Osteoblast (primary cell): ENCODE data around the gene UBR3. TPM values are rescaled to one million over a fixed set of nuclear protein-coding genes. Genes with fewer than 3 reads are reported as not detected.

Experiments used
- DNase-seq: peaks from one replicate; pipeline ENCODE4 v3.0.0; 2011; ENCODE audit warnings: low spot score, mixed read lengths; ENCODE audit not compliant: insufficient read length; ENCODE audit errors: missing footprints
- H2AFZ ChIP-seq: 2 replicates; pipeline ENCODE4 v1.6.0; 2011; ENCODE audit warnings: mild to moderate bottlenecking, low read length
- H3K27ac ChIP-seq: 2 replicates; pipeline ENCODE4 v1.5.1; 2011; ENCODE audit warnings: mild to moderate bottlenecking, low read depth, low read length, moderate library complexity
- H3K27me3 ChIP-seq: 2 replicates; pipeline ENCODE4 v1.6.0; 2012; ENCODE audit warnings: mild to moderate bottlenecking, control low read depth, inconsistent platforms, low read length, moderate library complexity; ENCODE audit not compliant: insufficient read depth
- H3K36me3 ChIP-seq: 2 replicates; pipeline ENCODE4 v1.5.1; 2011; ENCODE audit warnings: mild to moderate bottlenecking, low read length, control low read depth, moderate library complexity; ENCODE audit not compliant: insufficient read depth
- H3K4me1 ChIP-seq: 2 replicates; pipeline ENCODE4 v1.5.1; 2011; ENCODE audit warnings: mild to moderate bottlenecking, low read length, control low read depth, moderate library complexity; ENCODE audit not compliant: insufficient read depth
- H3K4me2 ChIP-seq: 2 replicates; pipeline ENCODE4 v1.6.0; 2011; ENCODE audit warnings: mild to moderate bottlenecking, low read length; ENCODE audit not compliant: insufficient read depth
- H3K4me3 ChIP-seq: fragments of 200-600 bp; sonication (generic); 3 replicates; pipeline ENCODE4 v1.5.1; 2012; ENCODE audit warnings: mild to moderate bottlenecking, low read length, inconsistent platforms; ENCODE audit not compliant: insufficient read depth
- H3K79me2 ChIP-seq: 2 replicates; pipeline ENCODE4 v1.6.0; 2012; ENCODE audit warnings: mild to moderate bottlenecking, low read length, control low read depth, inconsistent platforms; ENCODE audit not compliant: insufficient read depth
- H3K9me3 ChIP-seq: 2 replicates; pipeline ENCODE4 v1.5.1; 2011; ENCODE audit warnings: low read depth, low read length, control low read depth
- H4K20me1 ChIP-seq: 2 replicates; pipeline ENCODE4 v1.6.0; 2012; ENCODE audit warnings: mild to moderate bottlenecking, low read length, control low read depth; ENCODE audit not compliant: insufficient read depth
- total RNA-seq: library from RNA; depleted of rRNA; stranded (reverse); fragments of >200 nt; gene quantifications from 2 replicates; pipeline ENCODE4 v1.2.3, GENCODE V29; 2012
- TF ChIP-seq, protein P1 (sequence below): IDR thresholded peaks from 2 replicates; pipeline ENCODE4 v1.5.1; 2011; ENCODE audit warnings: mild to moderate bottlenecking, low read depth, low read length, moderate library complexity; ENCODE audit errors: extremely low read depth

Gene UBR3
- total RNA-seq, 1 donor = 42.7 TPM

DNA sequence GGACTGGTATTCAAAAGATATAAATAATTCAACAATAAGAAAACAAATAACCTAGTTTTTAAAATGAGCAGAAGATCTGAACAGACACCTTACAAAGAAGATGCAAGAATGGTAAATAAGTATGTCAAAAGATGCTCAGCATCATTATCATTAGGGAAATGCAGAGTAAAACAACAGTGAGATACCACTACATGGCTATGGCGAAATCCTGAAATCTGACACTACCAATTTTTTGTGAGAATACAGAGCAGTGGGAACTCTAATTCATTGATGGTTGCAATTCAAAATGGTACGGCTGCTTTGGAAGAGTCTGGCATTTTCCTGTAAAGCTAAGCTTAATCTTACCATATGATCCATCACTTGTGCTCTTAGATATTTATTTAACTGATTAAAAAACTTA is 151.8 kb downstream of the UBR3 start:
- TF ChIP-seq, protein P1, sequence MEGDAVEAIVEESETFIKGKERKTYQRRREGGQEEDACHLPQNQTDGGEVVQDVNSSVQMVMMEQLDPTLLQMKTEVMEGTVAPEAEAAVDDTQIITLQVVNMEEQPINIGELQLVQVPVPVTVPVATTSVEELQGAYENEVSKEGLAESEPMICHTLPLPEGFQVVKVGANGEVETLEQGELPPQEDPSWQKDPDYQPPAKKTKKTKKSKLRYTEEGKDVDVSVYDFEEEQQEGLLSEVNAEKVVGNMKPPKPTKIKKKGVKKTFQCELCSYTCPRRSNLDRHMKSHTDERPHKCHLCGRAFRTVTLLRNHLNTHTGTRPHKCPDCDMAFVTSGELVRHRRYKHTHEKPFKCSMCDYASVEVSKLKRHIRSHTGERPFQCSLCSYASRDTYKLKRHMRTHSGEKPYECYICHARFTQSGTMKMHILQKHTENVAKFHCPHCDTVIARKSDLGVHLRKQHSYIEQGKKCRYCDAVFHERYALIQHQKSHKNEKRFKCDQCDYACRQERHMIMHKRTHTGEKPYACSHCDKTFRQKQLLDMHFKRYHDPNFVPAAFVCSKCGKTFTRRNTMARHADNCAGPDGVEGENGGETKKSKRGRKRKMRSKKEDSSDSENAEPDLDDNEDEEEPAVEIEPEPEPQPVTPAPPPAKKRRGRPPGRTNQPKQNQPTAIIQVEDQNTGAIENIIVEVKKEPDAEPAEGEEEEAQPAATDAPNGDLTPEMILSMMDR = no peak
- Histone ChIP-seq H3K36me3 (no peaks in the 10 kb centered on the region), H3K27ac (no peak overlapping the region), H3K4me1 (no peaks in the 10 kb centered on the region), H3K27me3 (no peaks in the 10 kb centered on the region), H3K4me2 (no peak overlapping the region), H2AFZ (no peak overlapping the region), H4K20me1 (peaks cover 2% of the 10 kb centered on the region), H3K4me3 (no peak overlapping the region), H3K79me2 (peaks cover 28% of the 10 kb centered on the region), H3K9me3 (peaks cover 1% of the 10 kb centered on the region)
- no peak for DNase-seq

DNA sequence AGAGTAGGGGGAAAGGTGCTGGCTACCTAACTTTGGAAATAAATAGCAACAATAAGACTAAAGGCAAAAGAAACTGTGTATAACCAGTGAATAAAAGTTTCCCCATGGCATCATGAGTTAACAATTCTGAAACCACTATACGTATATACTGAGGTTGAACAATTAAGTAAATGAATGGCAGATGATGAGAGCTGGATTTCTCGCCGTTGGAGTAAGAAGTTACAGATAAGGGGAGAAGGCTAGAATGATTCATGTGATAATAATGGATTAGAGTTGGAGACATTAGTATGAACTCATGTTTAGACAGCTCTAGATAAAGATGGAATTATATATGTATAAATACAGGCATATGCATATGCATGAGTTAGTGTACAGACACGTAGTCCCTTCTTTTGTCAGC is 152.7 kb downstream of the UBR3 start:
- H3K27ac ChIP-seq = no peak overlapping the region
- no peak overlapping the region for H2AFZ ChIP-seq
- H3K4me1 ChIP-seq = no peaks in the 10 kb centered on the region
- H4K20me1 ChIP-seq = peaks cover 2% of the 10 kb centered on the region
- no peaks in the 10 kb centered on the region for H3K36me3 ChIP-seq
- H3K4me3 ChIP-seq = no peak overlapping the region
- no peaks in the 10 kb centered on the region for H3K27me3 ChIP-seq
- no peak overlapping the region for H3K4me2 ChIP-seq
- TF ChIP-seq, protein P1 = no peak
- DNase-seq = no peak
- H3K9me3 ChIP-seq = peaks cover 1% of the 10 kb centered on the region
- peaks cover 22% of the 10 kb centered on the region for H3K79me2 ChIP-seq

DNA sequence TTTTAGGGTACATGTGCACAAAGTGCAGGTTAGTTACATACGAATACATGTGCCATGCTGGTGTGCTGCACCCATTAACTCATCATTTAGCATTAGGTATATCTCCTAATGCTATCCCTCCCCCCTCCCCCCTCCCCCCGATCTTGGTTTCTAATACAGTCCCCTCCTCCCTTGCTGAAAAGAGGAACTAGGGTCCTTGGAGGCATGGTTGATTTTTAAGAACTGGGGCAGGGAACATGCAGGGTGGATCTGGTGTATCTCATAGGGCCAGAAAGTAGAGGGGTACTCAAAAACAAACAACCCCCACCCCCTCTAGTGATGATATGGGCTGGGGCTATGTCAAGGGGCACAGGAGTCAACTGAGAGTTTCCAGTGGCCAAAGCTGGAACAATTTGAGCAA is 153.4 kb downstream of the UBR3 start:
- Histone ChIP-seq H3K27ac (no peak overlapping the region), H4K20me1 (peaks cover 2% of the 10 kb centered on the region), H3K9me3 (no peaks in the 10 kb centered on the region), H3K27me3 (no peaks in the 10 kb centered on the region), H3K4me1 (no peaks in the 10 kb centered on the region), H3K4me2 (no peak overlapping the region), H3K79me2 (peaks cover 16% of the 10 kb centered on the region), H3K36me3 (no peaks in the 10 kb centered on the region), H3K4me3 (no peak overlapping the region), H2AFZ (no peak overlapping the region)
- TF ChIP-seq, protein P1 = no peak
- DNase-seq = no peak

DNA sequence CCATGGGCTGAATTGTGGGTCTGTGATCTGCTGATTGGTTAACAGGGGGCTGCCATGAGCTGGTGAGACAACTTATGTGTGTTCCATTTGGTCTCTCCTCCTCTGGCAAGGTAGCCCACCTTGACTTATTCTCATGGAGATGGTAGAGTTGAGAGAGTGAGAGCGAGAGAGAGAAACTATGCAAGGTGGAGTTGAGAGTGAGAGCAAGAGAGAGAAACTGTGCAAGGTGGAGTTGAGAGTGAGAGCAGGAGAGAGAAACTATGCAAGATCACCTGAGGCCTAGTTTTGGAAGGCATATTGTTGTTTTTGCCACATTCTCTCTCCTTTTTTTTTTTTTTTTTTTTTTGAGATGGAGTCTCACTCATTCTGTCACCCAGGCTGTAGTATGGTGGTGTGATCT is 155.7 kb downstream of the UBR3 start:
- Histone ChIP-seq H3K4me2 (no peak overlapping the region), H4K20me1 (no peaks in the 10 kb centered on the region), H3K36me3 (no peaks in the 10 kb centered on the region), H3K79me2 (peaks cover 9% of the 10 kb centered on the region), H2AFZ (no peak overlapping the region), H3K4me3 (no peak overlapping the region), H3K27ac (no peak overlapping the region), H3K4me1 (no peaks in the 10 kb centered on the region), H3K27me3 (no peaks in the 10 kb centered on the region), H3K9me3 (no peaks in the 10 kb centered on the region)
- TF ChIP-seq, protein P1 = no peak
- DNase-seq = no peak
